GM19395 (cell line): ENCODE results near the gene CLUH.
"Not testable (repeated sequence)": the region's sequence is repeated elsewhere in the genome, so short reads cannot be mapped to it uniquely, and the experiment has no call there.

Experiments
- ATAC-seq: cut with Tn5 transposase; IDR thresholded peaks from one replicate; pipeline ENCODE4 v1.9.1; 2021; ENCODE audit warnings: mild to moderate bottlenecking, moderate library complexity; ENCODE audit not compliant: unreplicated experiment

CLUH gene

GRCh38 chr17:2689411-2690164 is 22.0 kb downstream of the CLUH start:
- ATAC-seq = no peak

- no peak for ATAC-seq
Observed at GRCh38 chr17:2688351-2689342, 22.9 kb downstream of the CLUH start.

- no peak for ATAC-seq
Observed at GRCh38 chr17:2687074-2687418, 24.5 kb downstream of the CLUH start.

GRCh38 chr17:2685696-2686095 is 25.9 kb downstream of the CLUH start:
- no peak for ATAC-seq

- ATAC-seq = no peak
Observed at GRCh38 chr17:2684549-2684948, 27.0 kb downstream of the CLUH start.

GRCh38 chr17:2683912-2684311 is 27.7 kb downstream of the CLUH start:
- no peak for ATAC-seq

GRCh38 chr17:2682176-2682938 is 29.2 kb downstream of the CLUH start:
- no peak for ATAC-seq

GRCh38 chr17:2681650-2682049 is 29.9 kb downstream of the CLUH start:
- no peak for ATAC-seq

- ATAC-seq = no peak
Observed at GRCh38 chr17:2680961-2681360, 30.6 kb downstream of the CLUH start.

GRCh38 chr17:2679247-2679646 is 32.3 kb downstream of the CLUH start:
- ATAC-seq = not testable (repeated sequence)

GRCh38 chr17:2672026-2672425 is 39.5 kb downstream of the CLUH start:
- no peak for ATAC-seq

GRCh38 chr17:2660410-2660809 is 51.2 kb downstream of the CLUH start:
- not testable (repeated sequence) for ATAC-seq

GRCh38 chr17:2659337-2659736 is 52.2 kb downstream of the CLUH start:
- not testable (repeated sequence) for ATAC-seq

- ATAC-seq = no peak
Observed at GRCh38 chr17:2656283-2656682, 55.3 kb downstream of the CLUH start.

- ATAC-seq = no peak
Observed at GRCh38 chr17:2655546-2655945, 56.0 kb downstream of the CLUH start.

- ATAC-seq = not testable (repeated sequence)
Observed at GRCh38 chr17:2652911-2653310, 58.7 kb downstream of the CLUH start.

GRCh38 chr17:2649191-2649590 is 62.4 kb downstream of the CLUH start:
- no peak for ATAC-seq

GRCh38 chr17:2647957-2648356 is 63.6 kb downstream of the CLUH start:
- ATAC-seq = no peak

GRCh38 chr17:2644971-2645370 is 66.6 kb downstream of the CLUH start:
- no peak for ATAC-seq
